ENCODE data around the gene RNU7-1. TPM values are rescaled to one million over a fixed set of nuclear protein-coding genes. Genes with fewer than 3 reads are reported as not detected.

The RNU7-1 gene
- total and polyA plus RNA-seq, 2 of the 4 experiments (the other 2 are of a cell fraction): not detected

DNA sequence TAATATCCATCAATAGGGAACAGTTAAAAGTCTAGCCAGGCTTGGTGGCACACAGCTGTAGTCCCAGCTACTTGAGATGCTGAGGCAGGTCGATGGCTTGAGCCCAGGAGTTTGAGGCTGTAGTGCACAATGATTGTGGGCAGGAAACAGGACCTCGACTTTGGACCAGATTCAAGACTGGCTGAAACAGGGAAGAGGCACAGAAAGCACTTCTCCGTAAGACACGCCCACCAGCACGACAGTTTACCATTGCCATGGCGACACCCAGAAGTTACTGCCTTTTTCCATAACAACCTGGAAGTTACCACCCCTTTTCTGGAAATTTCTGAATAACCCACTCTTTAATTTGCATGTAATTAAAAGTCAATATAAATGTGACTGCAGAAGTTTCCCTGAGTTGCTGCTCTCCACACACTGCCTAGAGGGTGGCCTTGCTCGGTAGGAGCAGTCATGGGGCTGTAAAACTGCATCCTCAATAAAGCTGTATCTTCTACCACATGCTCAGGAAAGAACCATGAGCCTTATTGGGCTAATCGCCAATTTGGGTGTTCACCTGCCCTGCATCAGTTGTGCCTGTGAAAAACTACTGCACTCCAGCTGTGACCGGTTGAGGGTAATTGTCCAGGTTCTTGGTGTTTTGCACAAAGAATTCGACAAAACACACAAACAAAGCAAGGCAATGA, 43.6 kb upstream of the RNU7-1 start:
- Histone ChIP-seq H3K36me3 (ENCODE audit: control insufficient read depth, insufficient read depth, low read length) (no peaks in the 10 kb centered on the region), H3K4me2 (ENCODE audit: low read depth, low read length) (no peak overlapping the region), H3K56ac (ENCODE audit: extremely low read depth, insufficient read depth, low read length) (no peak overlapping the region), H3K27me3 (ENCODE audit: control insufficient read depth, insufficient read depth, low read length) (no peaks in the 10 kb centered on the region), H2BK20ac (ENCODE audit: low read depth, low read length) (no peak overlapping the region), H2BK120ac (ENCODE audit: low read depth, low read length) (no peak overlapping the region), H4K91ac (ENCODE audit: insufficient read depth, low read depth, low read length) (no peak overlapping the region), H3K4ac (ENCODE audit: low read depth, low read length) (no peak overlapping the region), H3K23ac (ENCODE audit: low read depth, low read length) (no peak overlapping the region), H4K20me1 (ENCODE audit: insufficient read depth, low read length) (no peaks in the 10 kb centered on the region), H2AK9ac (replicated peaks; ENCODE audit: low read depth, low read length, poor library complexity) (no peak overlapping the region), H3K9ac (ENCODE audit: low read depth, low read length) (no peak overlapping the region), H2BK15ac (ENCODE audit: low read depth, low read length) (no peak overlapping the region), H3K4me1 (ENCODE audit: control insufficient read depth, insufficient read depth, low read length) (peaks cover 3% of the 10 kb centered on the region), H3K14ac (replicated peaks; ENCODE audit: low read depth, low read length) (no peak overlapping the region), H2BK5ac (ENCODE audit: low read depth, low read length, poor library complexity, severe bottlenecking) (no peak overlapping the region), H3K9me1 (ENCODE audit: insufficient read depth, low read length) (no peaks in the 10 kb centered on the region; the same call in 1 of the 2 replicates), H3K9me3 (ENCODE audit: control insufficient read depth, insufficient read depth, low read length) (no peaks in the 10 kb centered on the region), H3K79me1 (ENCODE audit: low read depth in 1 of 2, low read length in 2 of 2) (no peaks in the 10 kb centered on the region; a peak in 1 of 4 replicates), H3K18ac (ENCODE audit: low read depth, low read length) (no peak overlapping the region), H2AFZ (replicated peaks; ENCODE audit: low read length, poor library complexity) (no peak overlapping the region), H4K5ac (ENCODE audit: low read depth, low read length) (no peak overlapping the region), H2AK5ac (ENCODE audit: low read depth, low read length) (no peak overlapping the region), H3K27ac (ENCODE audit: insufficient read depth, low read length) (no peak overlapping the region), H4K8ac (ENCODE audit: low read depth in 2 of 2, low read length in 2 of 2) (no peak overlapping the region), H3K4me3 (ENCODE audit: insufficient read depth, low read depth, low read length) (no peak overlapping the region)
- intact Hi-C loops (cut with micrococcal nuclease) (no loop called here), dilution Hi-C loops (cut with HindIII; ENCODE audit: low sequenced_read_pairs, unreplicated experiment) (no loop called here), in situ Hi-C loops (cut with MboI; ENCODE audit: low sequenced_read_pairs) (no loop called here)
- no peak for ATAC-seq (ENCODE audit: low read depth)
- CTCF ChIA-PET: interaction anchor here (0.7 kb wide), 1 partner anchor 27 kb away, joined by 3 read pairs; the partner anchor contains the start of gene SPSB2
- 60% methylated on average over 1 of the region's 10 CpGs; no CpG with 5 or more reads in 1 of the 2 experiments for WGBS, 2 experiments (ENCODE audit: extremely low coverage in 2 of 2, insufficient read length in 1 of 2)
- peak; percentile 38 for DNase-seq
- TF ChIP-seq SMC3 (IDR thresholded peaks at IDR 0.05; ENCODE audit: low read depth, low read length) (no peak), RCOR1 (IDR thresholded peaks at IDR 0.05; ENCODE audit: insufficient replicate concordance, low read length) (no peak), POLR2A (IDR thresholded peaks at IDR 0.05; ENCODE audit: low read depth, low read length) (no peak)
- TF ChIP-seq, protein P1, sequence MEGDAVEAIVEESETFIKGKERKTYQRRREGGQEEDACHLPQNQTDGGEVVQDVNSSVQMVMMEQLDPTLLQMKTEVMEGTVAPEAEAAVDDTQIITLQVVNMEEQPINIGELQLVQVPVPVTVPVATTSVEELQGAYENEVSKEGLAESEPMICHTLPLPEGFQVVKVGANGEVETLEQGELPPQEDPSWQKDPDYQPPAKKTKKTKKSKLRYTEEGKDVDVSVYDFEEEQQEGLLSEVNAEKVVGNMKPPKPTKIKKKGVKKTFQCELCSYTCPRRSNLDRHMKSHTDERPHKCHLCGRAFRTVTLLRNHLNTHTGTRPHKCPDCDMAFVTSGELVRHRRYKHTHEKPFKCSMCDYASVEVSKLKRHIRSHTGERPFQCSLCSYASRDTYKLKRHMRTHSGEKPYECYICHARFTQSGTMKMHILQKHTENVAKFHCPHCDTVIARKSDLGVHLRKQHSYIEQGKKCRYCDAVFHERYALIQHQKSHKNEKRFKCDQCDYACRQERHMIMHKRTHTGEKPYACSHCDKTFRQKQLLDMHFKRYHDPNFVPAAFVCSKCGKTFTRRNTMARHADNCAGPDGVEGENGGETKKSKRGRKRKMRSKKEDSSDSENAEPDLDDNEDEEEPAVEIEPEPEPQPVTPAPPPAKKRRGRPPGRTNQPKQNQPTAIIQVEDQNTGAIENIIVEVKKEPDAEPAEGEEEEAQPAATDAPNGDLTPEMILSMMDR (conservative IDR thresholded peaks at IDR 0.05; ENCODE audit: low read depth, low read length): no peak
- POLR2A ChIA-PET (ENCODE audit: unreplicated experiment): no interaction called here
- no TSS peak for BruUV-seq (replicated peaks)

All from IMR-90 (cell line).